OCI-LY3 (cell line): ENCODE results near the gene TRIM8.

Source experiments
- H2AFZ ChIP-seq: fragments of 200-600, 300-600 bp; shearing (Covaris generic); 2 replicates; pipeline ENCODE4 v1.6.0; 2014; ENCODE audit warnings: antibody characterized with exemption, low read depth, low read length
- H3K27ac ChIP-seq: fragments of 200-600, 300-600 bp; sonication (generic); 2 replicates; pipeline ENCODE4 v1.5.1; 2014; ENCODE audit warnings: mild to moderate bottlenecking, low read length, moderate library complexity, mixed read lengths
- H3K27me3 ChIP-seq: fragments of 200-600, 300-600 bp; sonication (generic); 2 replicates; pipeline ENCODE4 v1.6.1; 2014; ENCODE audit warnings: low read depth, low read length, mixed read lengths
- H3K36me3 ChIP-seq: fragments of 200-600, 300-600 bp; sonication (generic); replicated peaks from 2 replicates; pipeline ENCODE3; 2014; ENCODE audit warnings: low read depth, low read length, mixed read lengths
- H3K4me1 ChIP-seq: fragments of 300-600, 200-600 bp; sonication (generic); 2 replicates; pipeline ENCODE4 v1.6.1; 2014; ENCODE audit warnings: low read length, mixed read lengths
- H3K4me2 ChIP-seq: fragments of 200-600, 300-600 bp; sonication (generic); 2 replicates; pipeline ENCODE4 v1.6.1; 2014; ENCODE audit warnings: low read length, mixed read lengths
- H3K4me3 ChIP-seq: fragments of 300-600, 200-600 bp; sonication (generic); 2 replicates; pipeline ENCODE4 v1.5.1; 2014; ENCODE audit warnings: antibody characterized with exemption, mild to moderate bottlenecking, low read length, moderate library complexity
- H3K79me2 ChIP-seq: fragments of 300-600, 200-600 bp; shearing (Covaris generic); 2 replicates; pipeline ENCODE4 v1.6.1; 2014; ENCODE audit warnings: mild to moderate bottlenecking, low read length, mixed read lengths
- H3K9ac ChIP-seq: fragments of 300-600, 200-600 bp; shearing (Covaris generic); 2 replicates; pipeline ENCODE4 v1.6.0; 2014; ENCODE audit warnings: mild to moderate bottlenecking, low read length, moderate library complexity
- H3K9me3 ChIP-seq: fragments of 200-600, 300-600 bp; shearing (Covaris generic); 2 replicates; pipeline ENCODE4 v1.6.1; 2014; ENCODE audit warnings: low read length, mixed read lengths; ENCODE audit not compliant: insufficient read depth
- H4K20me1 ChIP-seq: fragments of 200-600, 300-600 bp; sonication (generic); 2 replicates; pipeline ENCODE4 v1.6.1; 2016; ENCODE audit warnings: low read length, mixed read lengths; ENCODE audit not compliant: insufficient read depth
- EZH2phosphoT487 ChIP-seq: fragments of 200-600 bp; shearing (Covaris generic); IDR thresholded peaks from 2 replicates; pipeline ENCODE4 v1.6.1; 2018; ENCODE audit warnings: antibody characterized with exemption, mixed run types, low read depth
- TF ChIP-seq, protein P1 (sequence below): fragments of 200-600, 300-600 bp; sonication (generic); IDR thresholded peaks from 2 replicates; pipeline ENCODE4 v1.5.1; 2014; ENCODE audit warnings: antibody characterized with exemption, low read length, low read depth

Gene TRIM8

DNA sequence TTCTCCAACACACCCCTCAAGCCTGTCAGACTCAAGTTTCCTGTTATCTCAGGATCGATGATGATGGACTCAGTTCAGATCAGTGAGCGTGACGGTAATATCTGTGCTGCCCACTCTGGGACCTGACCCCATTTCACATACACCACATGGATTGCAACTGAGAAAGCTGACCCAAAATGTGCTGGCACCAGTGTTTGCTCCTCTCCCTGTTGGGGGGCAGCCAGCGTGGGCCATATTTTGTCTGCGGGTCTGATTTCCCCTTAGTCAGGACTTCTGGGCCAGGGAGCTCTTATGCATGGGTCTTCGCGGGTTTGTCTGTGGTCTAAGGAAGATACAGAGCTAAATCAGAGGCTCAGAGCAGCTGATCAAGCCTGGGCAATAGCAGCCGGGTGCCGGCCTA, 42.6 kb upstream of the TRIM8 start:
- TF ChIP-seq, protein P1, sequence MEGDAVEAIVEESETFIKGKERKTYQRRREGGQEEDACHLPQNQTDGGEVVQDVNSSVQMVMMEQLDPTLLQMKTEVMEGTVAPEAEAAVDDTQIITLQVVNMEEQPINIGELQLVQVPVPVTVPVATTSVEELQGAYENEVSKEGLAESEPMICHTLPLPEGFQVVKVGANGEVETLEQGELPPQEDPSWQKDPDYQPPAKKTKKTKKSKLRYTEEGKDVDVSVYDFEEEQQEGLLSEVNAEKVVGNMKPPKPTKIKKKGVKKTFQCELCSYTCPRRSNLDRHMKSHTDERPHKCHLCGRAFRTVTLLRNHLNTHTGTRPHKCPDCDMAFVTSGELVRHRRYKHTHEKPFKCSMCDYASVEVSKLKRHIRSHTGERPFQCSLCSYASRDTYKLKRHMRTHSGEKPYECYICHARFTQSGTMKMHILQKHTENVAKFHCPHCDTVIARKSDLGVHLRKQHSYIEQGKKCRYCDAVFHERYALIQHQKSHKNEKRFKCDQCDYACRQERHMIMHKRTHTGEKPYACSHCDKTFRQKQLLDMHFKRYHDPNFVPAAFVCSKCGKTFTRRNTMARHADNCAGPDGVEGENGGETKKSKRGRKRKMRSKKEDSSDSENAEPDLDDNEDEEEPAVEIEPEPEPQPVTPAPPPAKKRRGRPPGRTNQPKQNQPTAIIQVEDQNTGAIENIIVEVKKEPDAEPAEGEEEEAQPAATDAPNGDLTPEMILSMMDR = no peak
- TF ChIP-seq EZH2phosphoT487 = no peak
- no peaks in the 10 kb centered on the region for H3K9me3 ChIP-seq
- no peaks in the 10 kb centered on the region for H3K36me3 ChIP-seq
- H3K4me1 ChIP-seq = peaks cover 8% of the 10 kb centered on the region
- no peak overlapping the region for H3K4me2 ChIP-seq
- no peak overlapping the region for H3K9ac ChIP-seq
- no peaks in the 10 kb centered on the region for H3K27me3 ChIP-seq
- H3K27ac ChIP-seq = no peak overlapping the region
- H2AFZ ChIP-seq = no peak overlapping the region
- no peaks in the 10 kb centered on the region for H3K79me2 ChIP-seq
- no peak overlapping the region for H3K4me3 ChIP-seq
- no peaks in the 10 kb centered on the region for H4K20me1 ChIP-seq

DNA sequence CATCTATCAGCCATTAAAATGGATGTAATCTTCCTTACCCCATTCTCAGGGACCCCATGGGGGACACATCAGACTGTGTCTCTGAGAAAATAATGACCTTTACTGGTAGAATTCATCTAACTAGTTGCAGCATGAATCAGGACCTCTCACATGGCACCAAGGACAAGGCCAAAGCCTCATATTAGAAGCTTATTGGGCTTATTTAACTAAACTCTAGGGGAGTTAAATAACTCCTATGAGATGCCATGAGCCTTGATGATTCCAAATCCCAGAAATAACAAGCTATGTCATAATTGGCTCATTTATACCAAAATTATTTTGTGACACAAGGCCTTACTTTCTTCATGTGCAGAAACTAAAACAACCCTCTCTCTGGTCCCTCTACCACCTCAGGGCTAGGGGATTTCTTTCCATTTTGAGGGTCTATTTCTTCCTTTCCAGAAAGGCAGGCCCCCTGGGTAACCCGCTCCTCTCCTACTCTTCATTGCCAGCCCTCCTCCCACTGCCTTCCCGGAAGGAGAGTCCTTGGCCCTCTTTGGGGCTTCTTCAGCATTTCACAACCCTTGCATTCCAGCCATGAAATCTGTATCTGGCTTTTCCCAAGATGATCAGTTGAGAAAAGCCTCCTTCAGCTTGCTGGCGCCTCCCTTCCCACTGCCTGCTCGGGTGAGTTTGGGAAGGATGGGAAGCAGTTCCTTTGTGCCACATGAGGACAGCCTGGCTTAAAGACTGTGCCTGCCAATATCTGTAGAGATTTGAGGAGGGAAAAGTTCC, 41.8 kb upstream of the TRIM8 start:
- TF ChIP-seq EZH2phosphoT487 = no peak
- TF ChIP-seq, protein P1 = no peak
- no peaks in the 10 kb centered on the region for H3K9me3 ChIP-seq
- no peaks in the 10 kb centered on the region for H3K79me2 ChIP-seq
- H3K4me2 ChIP-seq = no peak overlapping the region
- H4K20me1 ChIP-seq = no peaks in the 10 kb centered on the region
- H3K4me1 ChIP-seq = peaks cover 8% of the 10 kb centered on the region
- H3K27ac ChIP-seq = no peak overlapping the region
- no peaks in the 10 kb centered on the region for H3K27me3 ChIP-seq
- H3K9ac ChIP-seq = no peak overlapping the region
- H3K36me3 ChIP-seq = no peaks in the 10 kb centered on the region
- H2AFZ ChIP-seq = no peak overlapping the region
- no peak overlapping the region for H3K4me3 ChIP-seq

DNA sequence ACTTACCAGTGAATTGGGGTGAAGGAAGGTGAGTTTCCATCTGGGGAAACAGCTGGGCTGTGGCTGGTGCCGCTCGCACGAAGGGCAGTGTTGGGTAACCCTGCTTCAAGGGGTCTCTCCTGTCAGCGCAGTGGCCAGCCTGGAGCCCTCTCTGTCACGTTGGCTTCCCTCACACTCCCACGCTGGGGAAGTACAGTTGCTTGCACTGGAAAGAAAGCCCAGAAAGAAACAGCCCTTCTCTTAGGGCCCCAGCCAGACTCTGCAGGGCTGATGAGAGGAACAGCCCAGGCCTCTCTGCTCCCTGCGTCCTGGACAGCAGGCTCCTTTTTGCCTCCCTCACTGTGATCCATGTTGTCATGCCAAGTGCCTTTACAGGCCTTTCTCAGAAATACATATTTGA, 40.3 kb upstream of the TRIM8 start:
- Histone ChIP-seq H3K27ac (no peak overlapping the region), H4K20me1 (no peaks in the 10 kb centered on the region), H3K79me2 (no peaks in the 10 kb centered on the region), H3K27me3 (no peaks in the 10 kb centered on the region), H3K36me3 (no peaks in the 10 kb centered on the region), H3K4me3 (no peak overlapping the region), H3K9me3 (no peaks in the 10 kb centered on the region), H2AFZ (no peak overlapping the region), H3K4me2 (no peak overlapping the region), H3K4me1 (peaks cover 8% of the 10 kb centered on the region), H3K9ac (no peak overlapping the region)
- TF ChIP-seq EZH2phosphoT487 = no peak
- TF ChIP-seq, protein P1 = no peak

DNA sequence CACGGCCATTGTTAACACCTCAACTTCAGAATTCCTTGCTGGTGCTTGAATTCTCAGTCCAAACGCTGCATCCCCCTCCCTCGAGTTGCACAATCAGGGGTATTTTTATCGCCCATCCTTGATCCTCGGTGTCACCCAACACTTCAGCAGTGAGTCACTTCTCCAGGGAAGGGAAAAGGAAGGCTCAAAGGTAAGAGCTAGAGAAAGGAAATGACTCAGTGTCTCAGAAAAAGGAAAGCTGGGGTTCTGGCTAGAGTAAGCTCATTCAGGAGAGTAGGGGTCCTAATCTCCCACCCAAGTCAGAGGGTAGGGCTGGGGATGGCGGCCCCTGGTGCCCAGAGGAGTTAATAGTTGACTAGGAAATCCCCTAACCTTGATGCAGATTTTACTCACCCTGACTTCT, 39.8 kb upstream of the TRIM8 start:
- TF ChIP-seq EZH2phosphoT487 = no peak
- TF ChIP-seq, protein P1 = no peak
- Histone ChIP-seq H3K27ac (no peak overlapping the region), H3K4me1 (peaks cover 8% of the 10 kb centered on the region), H3K9me3 (no peaks in the 10 kb centered on the region), H3K4me3 (no peak overlapping the region), H3K27me3 (no peaks in the 10 kb centered on the region), H4K20me1 (no peaks in the 10 kb centered on the region), H3K79me2 (no peaks in the 10 kb centered on the region), H3K36me3 (no peaks in the 10 kb centered on the region), H3K4me2 (peak overlapping the region; percentile 6; the same call in 1 of the 2 replicates), H2AFZ (no peak overlapping the region), H3K9ac (no peak overlapping the region)
